ENCODE results near the gene FARP1.

GRCh38 chr13:98103531-98103930 is 39.4 kb upstream of the FARP1 start:
- TF ChIP-seq CTCF (tag by site-specific recombination; IDR thresholded peaks at IDR 0.05) (no peak), ZNF140 (tag by site-specific recombination; IDR thresholded peaks at IDR 0.05) (no peak)
